Adrenal gland (tissue), 12 donors: ENCODE results near the gene CUX1. TPM values are rescaled to one million over a fixed set of nuclear protein-coding genes. Genes with fewer than 3 reads are reported as not detected.

Experiments
- microRNA-seq, 3 donors: library from miRNA; unstranded; fragments of <30 nt; microRNA quantifications; one replicate each; pipeline ENCODE4, GENCODE V29; 2017 to 2020
- polyA plus RNA-seq, 3 donors: library from polyadenylated mRNA; stranded (reverse); fragments of 200-250 nt in 2 of 3; fragments of 350-450 nt in 1 of 3; fragmentation: Illumina TruSeq in 1 of 3; extraction: RNeasy Lipid Tissue Mini Kit (QIAGEN cat#74804) in 1 of 3; gene quantifications; one replicate each; pipeline ENCODE4 v1.2.3, GENCODE V29; 2013 to 2014
- small RNA-seq, 2 donors: library from RNA; depleted of rRNA; stranded (forward); fragments of <200 nt; gene quantifications; one replicate each; pipeline ENCODE3, GENCODE V24; 2016
- total RNA-seq, 9 donors: library from RNA; depleted of rRNA in 4 of 9; stranded (reverse); fragments of >200 nt in 4 of 9; fragments of 120-200 nt in 1 of 9; fragmentation: NEBNext Ultra II Directional in 1 of 9; extraction: Animal tissue kit (Norgen Biotek cat#: 25700) in 1 of 9; gene quantifications; one replicate each; pipeline versions ENCODE4 v1.1.0 to v1.2.4, GENCODE V29; 2013 to 2023
- donor health status: healthy with polysubstance abuse.
- donor health status: Bipolar disorder and iron deficiency.
- donor health status: DM: yes; HTN: yes; CAD: no.
- donor health status: DM: no; HTN: no; CAD: no.
- donor health status: DM: no; HTN: no; CAD: no.
- donor health status: DM: yes; HTN: yes; CAD: no.

The CUX1 gene
- total and polyA plus RNA-seq, 12 donors: 17.2 to 72.6 (median 58.3) TPM

Small RNA genes within 50 kb of the gene (microRNA-seq; reads per million reads assigned to microRNA genes)
- gene MIR4285: 0 reads per million in 3 donors

Small RNA genes within 50 kb of the gene (small RNA-seq; reads per million reads assigned to genes)
- gene AC005086.2 (0 reads per million in 2 donors), gene AC005086.3 (0 reads per million in 2 donors), gene AC005086.4 (0 reads per million in 2 donors), gene AC005088.1 (0 reads per million in 2 donors), gene MIR4285 (0 reads per million in 2 donors), gene RF00554 (0 reads per million in 2 donors)

Other genes starting within 250 kb of the CUX1 start
- gene MYL10, start 188.3 kb upstream of the CUX1 start, total RNA-seq: not detected
- gene MYL10, start 188.3 kb upstream of the CUX1 start, polyA plus RNA-seq: not detected